T1000 (cell line): ENCODE results near the gene MRPL30.
"Not testable (repeated sequence)": the region's sequence is repeated elsewhere in the genome, so short reads cannot be mapped to it uniquely, and the experiment has no call there.

Experiments
- DNase-seq: peaks from one replicate; lab custom pipeline; 2025; ENCODE audit warnings: mixed read lengths; lab: John Stamatoyannopoulos, UW

MRPL30 gene

GRCh38 chr2:99180755-99181623 lies at the start of gene MRPL30, which contains the start of gene MITD1:
Gene MRPL30 (plus strand): TSS chr2:99181184. CDS start chr2:99186204, 5,020 bp downstream.
Gene MITD1 (minus strand): TSS chr2:99181058. CDS start chr2:99180981, 77 bp downstream.
- DNase-seq: peak; percentile 87

GRCh38 chr2:99135044-99135556 lies 45.9 kb upstream of the MRPL30 start:
- not testable (repeated sequence) for DNase-seq

DNA sequence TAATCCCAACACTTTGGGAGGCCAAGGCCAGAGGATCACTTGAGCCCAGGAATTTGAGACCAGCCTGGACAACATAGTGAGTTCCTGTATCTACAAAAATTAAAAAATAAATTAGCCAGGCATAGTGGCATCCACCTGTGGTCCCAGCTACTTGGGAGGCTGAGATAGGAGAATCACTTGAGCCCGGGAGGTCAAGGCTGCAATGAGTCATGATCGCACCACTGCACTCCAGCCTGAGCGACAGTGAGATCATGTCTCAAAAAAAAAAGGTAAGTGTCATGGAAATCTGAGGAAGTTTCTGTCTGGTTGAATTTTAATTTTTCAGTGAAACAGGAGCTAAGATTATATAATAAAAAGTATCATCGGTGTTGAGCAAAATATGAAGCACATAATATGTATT lies 42.0 kb upstream of the MRPL30 start:
- DNase-seq: no peak

DNA sequence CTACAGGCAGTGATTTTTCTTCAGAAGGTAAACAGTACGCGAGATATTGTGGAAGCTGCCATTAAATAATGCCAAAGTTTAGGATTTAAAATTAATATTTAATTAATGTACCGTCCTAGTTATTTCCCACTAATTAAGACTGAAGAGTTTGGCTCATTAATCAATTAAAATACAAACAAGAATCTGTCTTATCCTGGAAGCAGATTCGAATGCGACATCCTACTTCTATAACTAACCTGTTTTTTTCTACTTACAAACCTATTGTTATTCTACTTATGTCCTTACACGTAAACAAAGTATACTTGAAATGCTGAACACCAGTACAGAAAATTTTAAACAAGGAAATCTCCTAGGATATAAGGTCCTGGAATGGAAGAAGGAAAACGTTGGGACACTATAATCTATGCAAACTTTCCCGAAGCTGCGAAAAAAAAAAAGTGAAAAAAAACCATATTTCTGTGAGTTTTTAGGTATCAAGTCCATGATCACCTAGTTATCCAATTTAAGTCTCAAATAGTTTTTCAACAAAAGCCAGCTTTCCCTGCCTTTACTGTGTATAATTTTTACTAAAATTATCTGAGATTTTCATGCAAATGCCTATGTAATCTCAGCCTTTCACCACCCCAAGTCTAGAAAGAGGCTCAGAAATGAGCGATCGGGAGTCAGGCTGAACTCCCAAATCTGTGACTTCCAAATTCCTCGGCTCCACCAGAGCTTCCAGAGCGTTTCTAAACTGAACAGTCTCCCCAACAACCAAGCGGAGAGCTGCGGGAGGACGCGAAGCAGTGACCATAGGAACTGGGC lies 40.7 kb upstream of the MRPL30 start:
- no peak for DNase-seq

DNA sequence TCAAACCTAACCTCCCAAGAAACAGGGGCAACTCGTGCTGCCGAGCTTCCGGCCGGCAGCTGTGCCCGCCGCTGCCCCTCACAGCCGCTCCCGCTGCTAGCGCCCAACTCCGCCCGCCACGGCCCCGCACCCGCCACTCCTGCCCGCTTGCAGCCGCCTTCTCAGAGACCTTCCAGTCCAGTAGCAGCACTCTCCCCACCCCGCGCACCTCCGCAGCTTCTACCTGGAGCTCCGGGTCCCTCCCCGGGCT lies 40.2 kb upstream of the MRPL30 start:
- DNase-seq: no peak

- DNase-seq: peak; percentile 81
Observed at GRCh38 chr2:99141110-99142108, 39.6 kb upstream of the MRPL30 start, which contains the start of gene C2orf15. Gene C2orf15 (plus strand): TSS chr2:99141707. CDS start chr2:99150559, 8,852 bp downstream.

GRCh38 chr2:99150706-99151105 lies 30.3 kb upstream of the MRPL30 start:
- no peak for DNase-seq

- DNase-seq: no peak
Observed at GRCh38 chr2:99152199-99152895, 28.6 kb upstream of the MRPL30 start.

DNA sequence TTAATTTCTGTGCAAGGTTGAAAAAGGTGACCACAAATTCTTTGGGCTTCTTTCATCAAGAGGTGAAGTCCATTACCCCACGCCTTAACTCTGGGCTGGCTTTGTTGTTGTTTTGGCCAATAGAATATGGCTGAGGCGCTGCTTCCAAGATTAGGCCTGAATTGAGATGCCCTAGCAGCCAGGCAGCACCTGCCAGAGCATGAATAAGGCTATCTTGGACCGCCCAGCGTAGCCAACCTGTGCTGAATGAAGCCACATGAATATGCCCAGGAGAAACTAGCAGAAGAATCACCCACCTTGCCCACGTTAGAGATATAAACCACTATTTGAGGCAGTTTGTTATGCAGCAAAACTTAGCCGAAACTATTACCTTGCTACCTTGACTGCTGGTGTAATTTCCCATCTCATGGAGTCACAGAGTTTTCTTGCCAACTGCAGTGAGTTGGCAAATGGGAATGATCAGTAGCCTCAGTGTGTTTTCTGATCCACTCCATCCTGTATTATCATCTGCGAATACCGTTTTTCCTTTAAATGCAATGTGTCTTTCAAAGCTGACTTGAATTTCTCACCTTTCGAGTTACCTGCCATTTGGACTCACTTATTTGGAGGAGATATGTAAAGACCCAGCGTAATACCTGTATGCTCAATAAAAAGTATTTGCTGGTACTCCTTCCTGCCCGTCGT lies 26.9 kb upstream of the MRPL30 start:
- no peak for DNase-seq

DNA sequence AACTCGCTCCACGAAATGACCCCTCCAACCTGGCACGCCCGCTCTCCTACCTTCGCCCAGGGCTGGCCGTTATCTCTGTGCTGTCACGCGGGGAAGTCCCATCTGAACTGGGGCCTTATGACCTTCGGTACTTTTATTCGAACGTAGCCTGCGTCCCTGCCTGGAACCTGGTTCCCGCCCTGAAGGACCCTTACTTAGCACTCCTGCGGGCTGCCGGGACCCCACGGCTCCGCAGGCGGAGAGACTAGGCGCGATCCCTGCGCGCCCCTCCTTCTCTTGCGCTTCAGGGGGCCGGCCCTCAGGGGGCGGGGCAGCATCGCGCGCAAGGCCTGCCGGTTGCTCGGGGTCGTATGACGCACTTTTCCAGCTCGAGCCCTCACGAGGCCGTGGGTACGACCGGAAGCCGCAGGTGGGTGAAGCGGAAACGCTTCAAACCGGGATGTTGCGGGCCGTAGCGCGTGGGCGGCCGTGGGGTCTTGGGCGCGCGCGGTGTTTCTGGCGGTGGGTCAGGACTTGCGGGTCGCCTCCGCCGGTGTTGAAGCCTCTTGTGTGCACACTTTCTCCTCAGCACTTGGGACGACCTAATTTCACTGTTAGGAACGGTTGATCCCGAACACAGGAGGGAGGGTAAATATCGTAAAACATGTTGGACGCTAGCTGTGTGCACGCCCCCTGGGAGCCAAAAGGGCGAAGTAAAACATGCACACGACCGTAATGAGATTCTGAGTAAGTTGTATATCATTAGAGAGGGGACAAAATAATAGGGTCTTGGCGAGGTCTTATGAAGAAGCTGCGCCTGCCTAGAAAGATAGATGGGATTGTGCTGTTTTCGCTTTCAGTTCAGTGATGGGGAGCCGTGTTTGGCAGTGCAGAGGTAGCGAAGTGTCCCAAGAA lies 26.1 kb upstream of the MRPL30 start, which contains the start of the genes LIPT1 and TSGA10:
TSS of gene LIPT1 (plus strand) at position 325 of the 894 bp plus-strand sequence. CDS start 6,991 bp downstream, outside the sequence.
TSS of gene TSGA10 (minus strand) at position 300 of the 894 bp plus-strand sequence. CDS start 45,503 bp downstream, outside the sequence.
- DNase-seq: peak; percentile 76

- no peak for DNase-seq
Observed at GRCh38 chr2:99156891-99157290, 24.1 kb upstream of the MRPL30 start.

GRCh38 chr2:99158599-99158998 lies 22.4 kb upstream of the MRPL30 start:
- no peak for DNase-seq

DNA sequence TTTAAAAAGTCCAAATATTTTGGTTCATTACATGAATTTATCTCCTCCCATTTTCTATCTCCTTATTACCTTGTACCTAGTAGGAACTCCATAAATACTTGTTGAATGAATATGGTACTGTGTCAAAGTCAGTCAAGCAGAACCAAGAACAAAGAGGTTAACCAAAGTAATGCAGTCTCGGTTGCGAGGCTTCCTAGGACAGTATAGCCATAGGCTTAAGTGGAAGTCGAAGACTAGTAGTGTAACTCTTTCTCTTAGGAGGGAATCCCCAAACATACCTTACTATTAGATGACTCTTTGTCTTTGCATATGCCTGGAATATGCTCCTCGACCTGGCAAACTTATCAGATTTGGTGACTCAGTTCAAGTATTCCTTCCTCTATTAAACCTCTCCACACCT lies 21.4 kb upstream of the MRPL30 start:
- DNase-seq: no peak

DNA sequence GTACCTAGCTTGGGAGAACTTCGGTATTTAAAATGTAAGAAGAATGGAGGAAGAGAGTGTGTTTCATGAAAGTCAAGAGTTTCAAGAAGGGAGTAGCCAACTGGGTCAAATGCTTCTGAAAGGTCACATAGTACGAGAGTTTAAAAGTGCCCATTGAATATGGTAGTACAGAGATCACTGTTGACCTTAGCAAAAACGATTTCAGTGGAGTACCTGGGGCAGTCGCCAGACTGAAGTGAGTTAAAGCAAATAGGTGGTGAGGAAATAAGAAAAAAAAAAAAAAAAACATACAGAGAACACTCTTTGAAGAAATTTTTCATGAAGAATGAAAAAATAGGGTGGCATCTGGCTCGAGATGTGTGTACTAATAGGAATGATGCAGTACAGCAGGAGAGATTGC lies 14.8 kb upstream of the MRPL30 start:
- DNase-seq: no peak

DNA sequence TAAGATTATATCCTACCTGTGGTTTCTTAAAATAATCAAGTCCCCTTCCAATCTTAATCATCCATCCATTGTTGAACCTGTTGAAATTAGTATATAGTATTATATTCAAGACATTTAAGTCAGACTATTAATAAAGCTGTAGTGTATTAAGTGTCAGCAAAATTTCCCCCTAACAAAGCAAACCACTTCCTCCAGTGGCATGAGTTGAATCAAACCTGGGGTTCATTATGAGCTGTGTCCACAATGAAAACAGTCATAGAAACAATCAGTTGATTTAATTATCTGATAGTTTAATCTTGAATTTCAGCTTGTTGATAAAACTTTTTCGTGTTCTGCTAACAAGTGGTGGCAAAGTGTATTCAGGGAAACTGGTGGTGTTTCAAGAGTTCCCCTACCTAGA lies 11.4 kb upstream of the MRPL30 start:
- no peak for DNase-seq

DNA sequence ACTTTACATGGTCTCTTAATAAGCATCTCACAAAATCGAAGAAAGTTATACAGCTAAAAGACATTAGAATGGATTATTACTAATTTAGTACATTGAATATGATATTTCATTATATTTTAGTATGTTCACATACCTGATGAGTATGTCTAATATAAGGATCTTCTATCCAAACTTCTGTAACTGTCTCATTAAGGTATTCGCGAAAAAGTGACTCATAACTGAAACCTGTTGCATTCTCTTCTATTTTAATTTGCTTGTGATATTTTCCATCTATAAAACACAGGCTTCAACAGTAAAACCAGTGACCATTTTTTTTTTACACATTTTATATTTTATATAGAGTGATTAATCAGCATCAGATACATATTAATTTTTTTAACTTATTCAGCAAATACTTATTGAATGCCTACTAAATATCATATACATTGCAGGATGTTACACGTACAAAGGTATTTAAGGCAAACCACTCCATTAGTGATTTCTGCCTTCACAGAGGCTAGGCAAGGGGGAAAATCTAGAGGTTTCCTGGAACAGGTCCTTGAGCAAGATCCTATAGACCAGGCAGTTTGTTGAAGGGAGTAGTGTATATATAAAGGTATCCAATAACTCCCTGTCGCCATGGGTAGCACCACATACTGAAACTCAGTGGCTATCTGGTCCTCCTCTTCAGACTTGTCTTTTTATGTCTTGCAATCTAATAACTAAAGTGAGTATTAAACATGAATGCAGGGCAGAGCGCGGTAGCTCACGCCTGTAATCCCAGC lies 9.4 kb upstream of the MRPL30 start:
- DNase-seq: no peak

DNA sequence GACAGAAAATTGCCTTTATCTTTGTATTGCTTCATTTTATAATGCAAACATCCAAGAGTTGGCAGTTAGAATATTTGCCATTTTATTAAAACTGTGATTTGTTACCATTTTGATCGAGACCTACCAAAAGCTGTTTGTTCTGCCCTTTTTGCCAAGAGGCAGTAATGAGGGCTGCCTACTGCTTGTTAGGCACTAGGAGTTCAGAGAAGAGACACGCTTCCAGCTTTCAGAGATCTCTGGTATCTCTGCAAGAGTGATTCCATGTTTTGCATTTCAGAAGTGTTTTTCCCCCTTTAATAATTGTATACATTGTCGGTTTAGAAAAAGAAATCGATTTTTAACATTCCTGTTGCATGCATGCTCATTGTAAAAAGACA lies 628 bp downstream of the MRPL30 start:
- DNase-seq: no peak

DNA sequence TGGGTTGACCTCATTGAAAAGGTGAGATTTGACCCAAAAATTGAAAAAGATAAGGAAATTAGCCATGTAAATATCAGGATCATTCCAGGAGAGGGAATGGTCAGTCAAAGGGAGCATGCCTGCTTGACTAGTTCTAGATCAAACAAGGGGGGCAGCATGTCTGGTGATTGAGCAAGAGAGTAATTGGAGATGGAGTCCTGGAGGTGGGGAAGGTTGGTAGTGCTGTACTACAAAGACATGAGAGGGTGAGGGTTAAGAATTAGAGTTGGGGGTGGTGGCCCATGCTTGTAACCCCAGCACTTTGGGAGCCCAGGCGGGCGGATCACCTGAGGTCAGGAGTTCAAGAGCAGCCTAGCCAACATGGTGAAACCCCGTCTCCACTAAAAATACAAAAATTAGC lies 2.0 kb downstream of the MRPL30 start:
- DNase-seq: no peak
